ENCODE measurements around the gene SCCPDH. TPM values are rescaled to one million over a fixed set of nuclear protein-coding genes. Genes with fewer than 3 reads are reported as not detected.

Gene SCCPDH
- total and polyA plus RNA-seq, 2 of the 13 experiments (the other 11 are each of a cell fraction or from before 2014, with no cell fraction given): 36.7 to 62.3 TPM

GRCh38 chr1:246680696-246681130, 43.5 kb upstream of the SCCPDH start:
- Histone ChIP-seq H3K79me2 (ENCODE audit: insufficient read depth, low read length) (no peaks in the 10 kb centered on the region), H3K27ac (ENCODE audit: extremely low read length, insufficient read depth, low read length) (no peak overlapping the region), H3K4me3 (replicated peaks in 1 of 3; ENCODE audit: insufficient read depth in 1 of 3, low read depth in 2 of 3, low read length in 3 of 3) (no peak overlapping the region), H3K27me3 (ENCODE audit: control insufficient read depth in 1 of 2, insufficient read depth in 2 of 2, low read length in 2 of 2) (no peaks in the 10 kb centered on the region), H3K4me2 (ENCODE audit: low read depth, low read length) (no peak overlapping the region), H3K4me1 (ENCODE audit: insufficient read depth, low read length) (no peaks in the 10 kb centered on the region), H4K20me1 (ENCODE audit: insufficient read depth, low read length) (no peaks in the 10 kb centered on the region), H3K9ac (ENCODE audit: insufficient read depth, low read depth, low read length) (no peak overlapping the region), H3K9me3 (ENCODE audit: low read length) (no peaks in the 10 kb centered on the region), H3K36me3 (replicated peaks in 1 of 2; ENCODE audit: control insufficient read depth in 1 of 2, insufficient read depth in 2 of 2, low read length in 2 of 2) (no peaks in the 10 kb centered on the region), H2AFZ (ENCODE audit: low read length) (no peak overlapping the region)
- DNase-seq (ENCODE audit: low spot score) (no peak), ATAC-seq (no peak), FAIRE-seq (no peak)
- 81% methylated on average over 10 of the region's 10 CpGs for WGBS (ENCODE audit: low lambda C conversion rate)
- CTCF ChIA-PET (ENCODE audit: low intra/inter-chr PET ratio, low total read pairs): no interaction called here
- BruUV-seq (replicated peaks): no TSS peak
- in situ Hi-C loops (cut with HindIII; ENCODE audit: extremely low pct_ligation_motif_present, low pct_unique_long_range_greater_than_20kb) (no loop called here), intact Hi-C loops (cut with micrococcal nuclease; ENCODE audit: unreplicated experiment) (no loop called here)
- POLR2A ChIA-PET: no interaction called here
- no peak for TF ChIP-seq ISL2 (CRISPR knock-in tag; IDR thresholded peaks at IDR 0.05)
- TF ChIP-seq ZNF446 (CRISPR knock-in tag; IDR thresholded peaks at IDR 0.05): no peak
- TF ChIP-seq TERF1 (CRISPR knock-in tag; IDR thresholded peaks at IDR 0.05): no peak
- no peak for TF ChIP-seq NONO (IDR thresholded peaks at IDR 0.05)
- TF ChIP-seq NONO (CRISPR knock-in tag; conservative IDR thresholded peaks at IDR 0.05): no peak
- no peak for TF ChIP-seq KDM6A (CRISPR knock-in tag; IDR thresholded peaks at IDR 0.05; ENCODE audit: low read depth)
- TF ChIP-seq ZSCAN5A (CRISPR knock-in tag; IDR thresholded peaks at IDR 0.05; ENCODE audit: borderline replicate concordance): no peak
- no peak for TF ChIP-seq IKZF4 (CRISPR knock-in tag; IDR thresholded peaks at IDR 0.05; ENCODE audit: borderline replicate concordance, low read depth, not compliant biosample characterization)
- no peak for TF ChIP-seq NCOA5 (CRISPR knock-in tag; IDR thresholded peaks at IDR 0.05)
- no peak for TF ChIP-seq THYN1 (CRISPR knock-in tag; IDR thresholded peaks at IDR 0.05; ENCODE audit: borderline replicate concordance, low read depth)
- TF ChIP-seq ZNF530 (CRISPR knock-in tag; IDR thresholded peaks at IDR 0.05; ENCODE audit: low read depth): no peak
- TF ChIP-seq MXI1 (IDR thresholded peaks at IDR 0.05; ENCODE audit: borderline replicate concordance, low read depth, low read length): no peak
- TF ChIP-seq SOX13 (IDR thresholded peaks at IDR 0.05): no peak
- TF ChIP-seq SOX13 (CRISPR knock-in tag; conservative IDR thresholded peaks at IDR 0.05 in 1 of 2, IDR thresholded peaks at IDR 0.05 in 1 of 2): no peak
- no peak for TF ChIP-seq SYNCRIP (IDR thresholded peaks at IDR 0.05; ENCODE audit: insufficient read depth, low read depth, low read length)
- no peak for TF ChIP-seq SRSF4 (IDR thresholded peaks at IDR 0.05; ENCODE audit: low read depth, low read length, poor library complexity, severe bottlenecking)
- no peak for TF ChIP-seq PATZ1 (CRISPR knock-in tag; IDR thresholded peaks at IDR 0.05)
- no peak for TF ChIP-seq NFE2L1 (CRISPR knock-in tag; IDR thresholded peaks at IDR 0.05; ENCODE audit: borderline replicate concordance)
- no peak for TF ChIP-seq SP2 (CRISPR knock-in tag; IDR thresholded peaks at IDR 0.05)
- TF ChIP-seq TFE3 (CRISPR knock-in tag; IDR thresholded peaks at IDR 0.05): no peak
- no peak for TF ChIP-seq GABPB1 (CRISPR knock-in tag; IDR thresholded peaks at IDR 0.05)

All from HepG2 (cell line).